Skeletal muscle satellite cell (primary cell): ENCODE data around the gene IGSF9B.
A peak's percentile ranks its signal among the peaks of the same experiment; 100 is the strongest.

Experiments
- H3K27me3 ChIP-seq: 2 replicates; pipeline ENCODE4 v1.7.0; 2013; ENCODE audit warnings: low read length; ENCODE audit not compliant: control insufficient read depth, insufficient read depth
- H3K36me3 ChIP-seq: 2 replicates; pipeline ENCODE4 v1.7.0; 2013; ENCODE audit warnings: mild to moderate bottlenecking, control low read depth, low read length; ENCODE audit not compliant: insufficient read depth
- H3K4me1 ChIP-seq: 2 replicates; pipeline ENCODE4 v1.7.0; 2013; ENCODE audit warnings: low read length; ENCODE audit not compliant: control insufficient read depth, insufficient read depth
- H3K4me2 ChIP-seq: 2 replicates; pipeline ENCODE4 v1.7.0; 2013; ENCODE audit warnings: mild to moderate bottlenecking, low read length
- H3K4me3 ChIP-seq: 2 replicates; pipeline ENCODE4 v1.7.0; 2013; ENCODE audit warnings: low read length
- H3K9ac ChIP-seq: 2 replicates; pipeline ENCODE4 v1.7.0; 2013; ENCODE audit warnings: mild to moderate bottlenecking, low read depth, low read length, moderate library complexity
- H3K9me3 ChIP-seq: replicated peaks from 2 replicates; pipeline ENCODE4 v1.7.0; 2013; ENCODE audit warnings: mild to moderate bottlenecking, control low read depth, low read length

IGSF9B gene

GRCh38 chr11:133982876-133983275 is 26.1 kb upstream of the IGSF9B start:
- H3K27me3 ChIP-seq: peaks cover 9% of the 10 kb centered on the region
- H3K9ac ChIP-seq: no peak overlapping the region
- H3K36me3 ChIP-seq: no peaks in the 10 kb centered on the region
- H3K4me1 ChIP-seq: no peaks in the 10 kb centered on the region
- no peaks in the 10 kb centered on the region for H3K9me3 ChIP-seq
- no peak overlapping the region for H3K4me2 ChIP-seq
- H3K4me3 ChIP-seq: no peak overlapping the region

- H3K9me3 ChIP-seq: no peaks in the 10 kb centered on the region
- H3K4me2 ChIP-seq: no peak overlapping the region
- no peaks in the 10 kb centered on the region for H3K4me1 ChIP-seq
- H3K36me3 ChIP-seq: no peaks in the 10 kb centered on the region
- H3K9ac ChIP-seq: no peak overlapping the region
- no peak overlapping the region for H3K4me3 ChIP-seq
- H3K27me3 ChIP-seq: peaks cover 9% of the 10 kb centered on the region
Measured at GRCh38 chr11:133982151-133982550, 25.4 kb upstream of the IGSF9B start.

GRCh38 chr11:133981156-133981555 is 24.4 kb upstream of the IGSF9B start:
- H3K9me3 ChIP-seq: no peaks in the 10 kb centered on the region
- peaks cover 15% of the 10 kb centered on the region for H3K27me3 ChIP-seq
- H3K4me2 ChIP-seq: no peak overlapping the region
- H3K9ac ChIP-seq: no peak overlapping the region
- H3K4me1 ChIP-seq: no peaks in the 10 kb centered on the region
- no peaks in the 10 kb centered on the region for H3K36me3 ChIP-seq
- H3K4me3 ChIP-seq: no peak overlapping the region

GRCh38 chr11:133980665-133981064 is 23.9 kb upstream of the IGSF9B start:
- Histone ChIP-seq H3K4me1 (no peaks in the 10 kb centered on the region), H3K36me3 (no peaks in the 10 kb centered on the region), H3K4me3 (no peak overlapping the region), H3K9me3 (no peaks in the 10 kb centered on the region), H3K9ac (no peak overlapping the region), H3K27me3 (peaks cover 15% of the 10 kb centered on the region), H3K4me2 (no peak overlapping the region)

- Histone ChIP-seq H3K4me2 (no peak overlapping the region), H3K4me1 (no peaks in the 10 kb centered on the region), H3K9me3 (no peaks in the 10 kb centered on the region), H3K27me3 (peaks cover 15% of the 10 kb centered on the region), H3K9ac (no peak overlapping the region), H3K4me3 (no peak overlapping the region), H3K36me3 (no peaks in the 10 kb centered on the region)
Measured at GRCh38 chr11:133978794-133979193, 22.0 kb upstream of the IGSF9B start.

GRCh38 chr11:133977067-133977677 is 20.4 kb upstream of the IGSF9B start:
- Histone ChIP-seq H3K9ac (no peak overlapping the region), H3K4me3 (no peak overlapping the region), H3K9me3 (no peaks in the 10 kb centered on the region)

GRCh38 chr11:133975488-133975849 is 18.7 kb upstream of the IGSF9B start:
- Histone ChIP-seq H3K27me3 (peaks cover 6% of the 10 kb centered on the region), H3K4me1 (no peaks in the 10 kb centered on the region), H3K4me2 (no peak overlapping the region), H3K4me3 (no peak overlapping the region), H3K9me3 (no peaks in the 10 kb centered on the region), H3K36me3 (no peaks in the 10 kb centered on the region), H3K9ac (no peak overlapping the region)

More at GRCh38 chr11:133977067-133977677, 20.4 kb upstream of the IGSF9B start:
- no peaks in the 10 kb centered on the region for H3K4me1 ChIP-seq
- no peaks in the 10 kb centered on the region for H3K36me3 ChIP-seq
- H3K4me2 ChIP-seq: no peak overlapping the region
- H3K27me3 ChIP-seq: peaks cover 10% of the 10 kb centered on the region

GRCh38 chr11:133974836-133975487 is 18.2 kb upstream of the IGSF9B start:
- H3K4me1 ChIP-seq: no peaks in the 10 kb centered on the region
- no peaks in the 10 kb centered on the region for H3K9me3 ChIP-seq
- peaks cover 8% of the 10 kb centered on the region for H3K27me3 ChIP-seq
- H3K36me3 ChIP-seq: no peaks in the 10 kb centered on the region
- H3K9ac ChIP-seq: no peak overlapping the region
- no peak overlapping the region for H3K4me2 ChIP-seq
- H3K4me3 ChIP-seq: no peak overlapping the region

- H3K4me2 ChIP-seq: no peak overlapping the region
- H3K36me3 ChIP-seq: no peaks in the 10 kb centered on the region
- H3K4me1 ChIP-seq: no peaks in the 10 kb centered on the region
- no peaks in the 10 kb centered on the region for H3K9me3 ChIP-seq
- H3K4me3 ChIP-seq: no peak overlapping the region
- H3K27me3 ChIP-seq: peaks cover 13% of the 10 kb centered on the region
- no peak overlapping the region for H3K9ac ChIP-seq
Measured at GRCh38 chr11:133971881-133972280, 15.1 kb upstream of the IGSF9B start.

GRCh38 chr11:133969112-133969511 is 12.3 kb upstream of the IGSF9B start:
- no peaks in the 10 kb centered on the region for H3K36me3 ChIP-seq
- H3K4me1 ChIP-seq: no peaks in the 10 kb centered on the region
- H3K9ac ChIP-seq: no peak overlapping the region
- no peak overlapping the region for H3K4me3 ChIP-seq
- H3K9me3 ChIP-seq: no peaks in the 10 kb centered on the region
- H3K4me2 ChIP-seq: no peak overlapping the region
- peaks cover 7% of the 10 kb centered on the region for H3K27me3 ChIP-seq

GRCh38 chr11:133968300-133968699 is 11.5 kb upstream of the IGSF9B start:
- no peaks in the 10 kb centered on the region for H3K4me1 ChIP-seq
- H3K27me3 ChIP-seq: peaks cover 7% of the 10 kb centered on the region
- no peaks in the 10 kb centered on the region for H3K36me3 ChIP-seq
- no peaks in the 10 kb centered on the region for H3K9me3 ChIP-seq
- no peak overlapping the region for H3K4me3 ChIP-seq
- H3K4me2 ChIP-seq: no peak overlapping the region
- H3K9ac ChIP-seq: no peak overlapping the region

- H3K36me3 ChIP-seq: no peaks in the 10 kb centered on the region
- H3K9ac ChIP-seq: no peak overlapping the region
- H3K4me1 ChIP-seq: no peaks in the 10 kb centered on the region
- peak overlapping the region; percentile 32 for H3K4me2 ChIP-seq
- H3K27me3 ChIP-seq: peaks cover 7% of the 10 kb centered on the region
- no peak overlapping the region for H3K4me3 ChIP-seq
- H3K9me3 ChIP-seq: no peaks in the 10 kb centered on the region
Measured at GRCh38 chr11:133967599-133968238, 11.0 kb upstream of the IGSF9B start.
